GM12891 (cell line): ENCODE data around the gene ANAPC2.

Experiments used
- POLR2A ChIP-seq: IDR thresholded peaks from 2 replicates; pipeline ENCODE4 v1.6.1; 2011; ENCODE audit warnings: low read depth, low read length, control low read depth
- POLR2AphosphoS5 ChIP-seq: IDR thresholded peaks from 2 replicates; pipeline ENCODE4 v1.6.1; 2011; ENCODE audit warnings: low read depth, low read length, control low read depth
- TAF1 ChIP-seq: IDR thresholded peaks from 2 replicates; pipeline ENCODE4 v1.6.1; 2011; ENCODE audit warnings: low read depth, low read length, control low read depth

DNA sequence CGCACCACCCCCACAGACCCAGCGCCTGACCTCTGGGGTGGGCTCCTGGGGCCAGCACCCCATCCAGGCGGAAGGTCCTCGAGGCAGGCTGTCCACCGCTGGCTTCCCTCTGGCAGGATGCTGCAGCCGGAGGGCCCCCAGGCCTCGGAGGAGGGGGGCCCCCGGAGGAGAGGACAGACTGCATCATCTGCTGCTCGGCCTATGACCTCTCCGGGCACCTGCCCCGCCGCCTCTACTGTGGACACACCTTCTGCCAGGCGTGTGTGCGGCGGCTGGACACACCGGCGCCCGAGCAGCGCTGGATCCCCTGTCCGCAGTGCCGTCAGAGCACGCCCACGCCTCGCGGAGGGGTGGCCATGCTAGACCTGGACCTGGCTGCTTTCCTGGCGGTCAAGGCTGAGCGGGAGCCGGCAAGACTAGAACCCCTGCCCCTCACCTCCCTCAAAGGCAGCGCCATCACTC lies 40.2 kb upstream of the ANAPC2 start:
- TF ChIP-seq POLR2AphosphoS5 (no peak), POLR2A (no peak), TAF1 (no peak)
